ENCODE data around the gene FRMD1.

Gene FRMD1

DNA sequence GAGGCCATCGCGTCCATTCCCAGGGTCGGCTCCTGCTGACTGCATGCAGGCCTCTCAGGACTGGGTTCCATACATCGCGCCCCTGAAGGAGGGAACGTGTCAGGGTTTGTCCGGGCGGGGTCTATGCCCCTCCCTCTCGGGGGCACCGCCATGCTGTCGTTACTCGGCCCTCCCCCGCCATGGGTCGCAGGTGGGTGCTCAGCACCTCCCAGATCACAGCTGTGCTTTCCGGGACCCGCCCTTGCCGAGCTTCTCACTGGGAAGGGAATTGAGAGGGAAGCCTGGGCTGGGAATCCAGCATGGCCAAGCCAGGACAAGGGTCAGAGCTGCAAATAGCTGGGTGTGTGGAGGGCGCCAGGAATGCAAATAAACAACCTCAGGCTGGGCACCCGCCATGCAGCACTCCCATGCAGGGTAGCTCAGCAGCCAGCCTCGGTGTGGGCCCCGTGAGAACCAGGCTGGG lies at the start of gene FRMD1:
TSS of gene FRMD1 (minus strand) at position 270 of the 463 bp plus-strand sequence. CDS start at position 152, 118 bp downstream.
- Histone ChIP-seq H3K9ac (ENCODE audit: insufficient read length, low read depth) (no peak within 1 kb of the TSS), H3K36me3 (ENCODE audit: insufficient read depth, insufficient read length, low read length) (no peaks in the 10 kb centered on the region)

DNA sequence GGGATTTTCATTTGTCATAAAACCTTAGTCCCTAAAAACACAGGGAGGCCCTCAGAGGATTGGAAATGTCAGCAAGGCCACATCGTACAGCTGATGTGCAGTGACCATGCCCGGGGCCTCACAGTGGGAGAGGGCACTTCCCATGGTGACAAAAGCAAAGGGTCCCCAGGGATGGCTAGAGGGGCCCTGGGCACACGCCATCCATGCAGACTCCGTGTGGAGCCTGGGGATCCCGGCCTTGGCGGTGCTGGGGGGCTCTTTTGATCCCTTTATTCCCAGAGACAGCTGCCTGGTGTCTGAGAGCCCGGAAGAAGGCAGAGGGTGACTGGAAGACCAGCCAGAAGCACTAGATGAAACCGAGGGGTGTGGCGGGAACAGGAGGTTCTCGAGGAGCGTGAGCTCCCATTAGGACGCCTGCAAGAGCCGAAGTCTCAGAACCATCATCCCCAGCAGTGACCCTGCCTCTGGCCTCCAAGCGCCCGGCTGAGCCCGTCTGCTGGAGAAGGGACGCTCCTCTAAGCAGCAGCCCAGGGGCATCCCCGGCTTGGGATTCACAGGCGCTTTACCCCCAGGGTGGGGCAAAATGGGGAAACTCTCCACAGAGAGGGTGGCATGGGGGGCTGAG lies 49.1 kb upstream of the FRMD1 start:
- Histone ChIP-seq H3K27me3 (ENCODE audit: insufficient read depth, insufficient read length) (peaks cover 10% of the 10 kb centered on the region), H3K4me1 (ENCODE audit: insufficient read depth, insufficient read length) (peaks cover 10% of the 10 kb centered on the region)

More for the DNA sequence above, at the start of gene FRMD1:
- DNase-seq (ENCODE audit: low read depth, low spot score), result no peak
- H3K4me1 ChIP-seq (ENCODE audit: insufficient read depth, insufficient read length), result peaks cover 2% of the 10 kb centered on the region
- no peak within 1 kb of the TSS for H3K4me3 ChIP-seq (ENCODE audit: insufficient read length, low read depth)
- no peak for TF ChIP-seq YY1 (IDR thresholded peaks at IDR 0.05; ENCODE audit: insufficient read depth, insufficient read length)
- TF ChIP-seq SUZ12 (IDR thresholded peaks at IDR 0.05; ENCODE audit: extremely low read depth, insufficient read depth, insufficient read length), result no peak
- no peak for TF ChIP-seq ZNF274 (IDR thresholded peaks at IDR 0.05; ENCODE audit: low read depth, low read length)
- H3K27me3 ChIP-seq (ENCODE audit: insufficient read depth, insufficient read length), result no peaks in the 10 kb centered on the region
- no peaks in the 10 kb centered on the region for H3K9me3 ChIP-seq (ENCODE audit: insufficient read depth, low read length)

DNA sequence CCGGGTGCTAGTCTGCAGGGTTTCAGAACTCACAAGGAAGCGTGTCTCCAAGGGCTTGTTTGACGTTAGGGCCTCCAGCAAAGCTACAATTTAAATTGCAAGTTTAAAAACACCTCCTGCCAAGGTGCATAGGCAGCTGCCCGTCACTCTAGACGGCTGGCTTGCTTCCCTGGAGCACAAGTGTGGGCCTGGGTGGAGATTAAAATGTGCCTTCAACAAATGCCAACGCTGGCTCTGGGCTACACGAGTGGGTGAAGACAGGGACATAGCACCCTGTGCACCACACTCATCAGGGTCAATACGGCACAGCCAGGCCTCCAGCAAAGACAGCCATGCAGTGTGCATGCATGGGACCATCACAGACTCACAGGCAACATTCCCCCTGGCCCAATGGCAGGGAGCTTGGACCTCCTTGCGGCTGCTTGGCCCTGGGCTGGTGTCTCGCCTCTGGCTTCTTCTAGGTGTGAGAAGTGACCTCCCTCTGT lies 48.4 kb upstream of the FRMD1 start:
- Histone ChIP-seq H3K9ac (ENCODE audit: insufficient read length, low read depth) (no peak overlapping the region), H3K36me3 (ENCODE audit: insufficient read depth, insufficient read length, low read length) (no peaks in the 10 kb centered on the region), H3K27me3 (ENCODE audit: insufficient read depth, insufficient read length) (peaks cover 10% of the 10 kb centered on the region), H3K9me3 (ENCODE audit: insufficient read depth, low read length) (peaks cover 2% of the 10 kb centered on the region; the same call in 1 of the 2 replicates), H3K4me1 (ENCODE audit: insufficient read depth, insufficient read length) (peaks cover 10% of the 10 kb centered on the region), H3K4me3 (ENCODE audit: insufficient read length, low read depth) (no peak overlapping the region)
- TF ChIP-seq ZNF274 (IDR thresholded peaks at IDR 0.05; ENCODE audit: low read depth, low read length) (no peak), YY1 (IDR thresholded peaks at IDR 0.05; ENCODE audit: insufficient read depth, insufficient read length) (no peak), SUZ12 (IDR thresholded peaks at IDR 0.05; ENCODE audit: extremely low read depth, insufficient read depth, insufficient read length) (no peak)
- no peak for DNase-seq (ENCODE audit: low read depth, low spot score)

More for the DNA sequence above, 49.1 kb upstream of the FRMD1 start:
- Histone ChIP-seq H3K9ac (ENCODE audit: insufficient read length, low read depth) (no peak overlapping the region), H3K4me3 (ENCODE audit: insufficient read length, low read depth) (no peak overlapping the region), H3K36me3 (ENCODE audit: insufficient read depth, insufficient read length, low read length) (no peaks in the 10 kb centered on the region), H3K9me3 (ENCODE audit: insufficient read depth, low read length) (no peaks in the 10 kb centered on the region)
- TF ChIP-seq YY1 (IDR thresholded peaks at IDR 0.05; ENCODE audit: insufficient read depth, insufficient read length) (no peak), SUZ12 (IDR thresholded peaks at IDR 0.05; ENCODE audit: extremely low read depth, insufficient read depth, insufficient read length) (no peak), ZNF274 (IDR thresholded peaks at IDR 0.05; ENCODE audit: low read depth, low read length) (no peak)
- no peak for DNase-seq (ENCODE audit: low read depth, low spot score)

DNA sequence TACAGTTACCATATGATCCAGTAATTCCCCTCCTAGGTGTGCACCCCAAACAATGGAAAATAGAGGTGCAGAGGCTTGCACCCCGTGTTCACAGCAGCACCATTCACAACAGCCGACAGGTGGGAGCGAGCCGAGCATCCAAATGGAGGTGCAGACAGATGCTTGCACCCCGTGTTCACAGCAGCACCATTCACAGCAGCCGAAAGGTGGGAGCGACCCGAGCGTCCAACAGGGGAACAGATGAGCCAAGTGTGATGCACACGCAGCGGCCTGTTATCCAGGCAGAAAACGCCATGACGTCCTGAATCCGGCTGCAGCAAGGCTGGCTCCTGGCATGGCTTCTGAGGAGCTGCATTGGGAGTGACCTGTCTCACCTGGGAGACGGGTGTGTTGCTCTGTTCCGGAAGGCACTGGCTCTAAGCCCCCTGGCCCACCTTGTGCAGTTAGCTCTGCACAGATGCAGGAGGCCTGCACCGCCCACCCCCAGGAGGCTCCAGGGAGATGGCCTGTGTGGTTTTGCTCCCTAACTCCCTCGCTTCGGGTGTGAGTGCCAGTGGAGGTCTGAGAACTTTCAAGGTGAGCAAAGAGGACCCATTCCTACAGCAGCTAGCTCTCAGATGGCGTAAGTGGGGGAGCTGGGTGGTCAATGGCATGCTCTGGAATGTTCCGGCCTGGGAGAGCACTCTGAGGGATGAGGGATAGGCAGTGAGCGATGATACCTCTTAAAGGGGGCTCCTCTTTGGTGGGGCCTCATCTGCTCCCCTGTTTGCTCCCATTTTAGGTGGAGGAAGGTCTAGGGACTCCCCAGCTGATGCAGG lies 47.8 kb upstream of the FRMD1 start:
- peaks cover 14% of the 10 kb centered on the region for H3K4me1 ChIP-seq (ENCODE audit: insufficient read depth, insufficient read length)
- no peak for DNase-seq (ENCODE audit: low read depth, low spot score)
- H3K9me3 ChIP-seq (ENCODE audit: insufficient read depth, low read length), result peaks cover 4% of the 10 kb centered on the region; the same call in 1 of the 2 replicates
- H3K9ac ChIP-seq (ENCODE audit: insufficient read length, low read depth), result no peak overlapping the region
- peaks cover 10% of the 10 kb centered on the region for H3K27me3 ChIP-seq (ENCODE audit: insufficient read depth, insufficient read length)
- H3K36me3 ChIP-seq (ENCODE audit: insufficient read depth, insufficient read length, low read length), result no peaks in the 10 kb centered on the region
- TF ChIP-seq SUZ12 (IDR thresholded peaks at IDR 0.05; ENCODE audit: extremely low read depth, insufficient read depth, insufficient read length) (no peak), YY1 (IDR thresholded peaks at IDR 0.05; ENCODE audit: insufficient read depth, insufficient read length) (no peak), ZNF274 (IDR thresholded peaks at IDR 0.05; ENCODE audit: low read depth, low read length) (no peak)
- no peak overlapping the region for H3K4me3 ChIP-seq (ENCODE audit: insufficient read length, low read depth)

DNA sequence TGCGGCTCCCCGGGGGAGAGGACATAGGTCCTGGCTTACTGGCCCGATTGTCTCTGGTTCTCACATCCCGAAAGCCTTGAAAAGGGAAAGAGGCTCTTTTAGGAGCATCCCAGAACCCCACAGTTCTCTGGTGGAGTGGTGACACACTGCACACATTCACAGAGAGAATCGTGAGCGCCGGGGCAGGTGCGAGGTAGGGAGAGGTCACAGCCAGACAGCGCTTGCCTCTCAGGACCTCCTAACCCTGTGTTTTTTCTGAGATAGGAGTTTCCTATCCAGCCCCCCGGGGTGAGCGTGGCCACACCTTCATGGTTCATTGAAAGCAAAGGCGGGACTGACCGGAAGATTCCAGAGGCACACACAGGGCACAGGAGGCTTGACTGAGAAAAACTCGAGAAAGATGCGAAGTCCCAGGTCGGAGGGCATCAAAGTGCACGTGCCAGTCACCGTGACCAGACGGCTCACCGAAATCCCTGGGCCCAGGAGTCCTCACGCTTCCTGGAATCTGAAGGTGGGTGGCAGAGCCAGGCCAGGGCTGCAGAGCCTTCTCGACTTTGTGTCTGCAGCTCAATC lies 46.5 kb upstream of the FRMD1 start:
- Histone ChIP-seq H3K9ac (ENCODE audit: insufficient read length, low read depth) (no peak overlapping the region), H3K4me3 (ENCODE audit: insufficient read length, low read depth) (no peak overlapping the region), H3K27me3 (ENCODE audit: insufficient read depth, insufficient read length) (peaks cover under 1% of the 10 kb centered on the region), H3K9me3 (ENCODE audit: insufficient read depth, low read length) (peaks cover 4% of the 10 kb centered on the region; the same call in 1 of the 2 replicates), H3K4me1 (ENCODE audit: insufficient read depth, insufficient read length) (peaks cover 15% of the 10 kb centered on the region), H3K36me3 (ENCODE audit: insufficient read depth, insufficient read length, low read length) (no peaks in the 10 kb centered on the region)
- no peak for DNase-seq (ENCODE audit: low read depth, low spot score)
- TF ChIP-seq ZNF274 (IDR thresholded peaks at IDR 0.05; ENCODE audit: low read depth, low read length) (no peak), SUZ12 (IDR thresholded peaks at IDR 0.05; ENCODE audit: extremely low read depth, insufficient read depth, insufficient read length) (no peak)

DNA sequence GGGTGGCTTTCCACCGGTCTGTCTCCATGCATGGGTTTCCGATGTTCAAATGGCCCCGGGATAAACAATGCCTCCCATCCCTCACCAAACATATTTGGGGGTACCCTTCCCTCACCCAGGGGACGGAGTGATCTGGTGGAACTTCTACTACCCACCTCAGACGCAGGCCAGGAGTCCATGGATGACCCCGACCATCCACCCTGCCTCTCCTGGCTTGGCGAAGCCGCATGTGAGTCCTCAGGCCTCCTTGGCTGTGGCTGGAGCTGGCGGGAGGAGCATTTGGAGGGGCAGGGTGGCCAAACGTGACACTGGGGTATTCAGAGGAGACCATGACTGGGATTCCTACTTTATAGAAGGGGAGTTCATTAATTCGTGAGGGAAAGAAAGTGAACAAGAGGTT lies 45.9 kb upstream of the FRMD1 start:
- TF ChIP-seq ZNF274 (IDR thresholded peaks at IDR 0.05; ENCODE audit: low read depth, low read length) (no peak), YY1 (IDR thresholded peaks at IDR 0.05; ENCODE audit: insufficient read depth, insufficient read length) (no peak), SUZ12 (IDR thresholded peaks at IDR 0.05; ENCODE audit: extremely low read depth, insufficient read depth, insufficient read length) (no peak)
- Histone ChIP-seq H3K9ac (ENCODE audit: insufficient read length, low read depth) (no peak overlapping the region), H3K4me3 (ENCODE audit: insufficient read length, low read depth) (no peak overlapping the region), H3K9me3 (ENCODE audit: insufficient read depth, low read length) (peaks cover 4% of the 10 kb centered on the region; the same call in 1 of the 2 replicates), H3K4me1 (ENCODE audit: insufficient read depth, insufficient read length) (peaks cover 11% of the 10 kb centered on the region), H3K36me3 (ENCODE audit: insufficient read depth, insufficient read length, low read length) (no peaks in the 10 kb centered on the region), H3K27me3 (ENCODE audit: insufficient read depth, insufficient read length) (no peaks in the 10 kb centered on the region)
- no peak for DNase-seq (ENCODE audit: low read depth, low spot score)

All from NT2/D1 (cell line).